ENCODE results near the gene NR3C2. TPM values are rescaled to one million over a fixed set of nuclear protein-coding genes. Genes with fewer than 3 reads are reported as not detected.
A peak's percentile ranks its signal among the peaks of the same experiment; 100 is the strongest.
"Not testable (repeated sequence)": the region's sequence is repeated elsewhere in the genome, so short reads cannot be mapped to it uniquely, and the experiment has no call there.

NR3C2 gene
- total and polyA plus RNA-seq, 4 donors = 2.0 to 11.5 (median 3.2) TPM

- no peak for TF ChIP-seq JUND (IDR thresholded peaks at IDR 0.05)
- Histone ChIP-seq H3K27me3 (ENCODE audit: control insufficient read depth in 4 of 4, insufficient read depth in 4 of 4, low read length in 3 of 4) (no peaks in the 10 kb centered on the region), H3K9ac (ENCODE audit: low read depth in 1 of 2, low read length in 2 of 2) (no peak overlapping the region), H3K4me1 (ENCODE audit: control insufficient read depth in 4 of 4, insufficient read depth in 4 of 4, low read length in 3 of 4) (no peaks in the 10 kb centered on the region), H3K4me3 (ENCODE audit: low read depth in 1 of 3, low read length in 3 of 3) (no peak overlapping the region), H3K36me3 (ENCODE audit: control insufficient read depth in 4 of 4, insufficient read depth in 3 of 4, low read depth in 1 of 4, low read length in 3 of 4) (peaks cover 0 to 2% (median under 1%) of the 10 kb centered on the region in 4 donors), H3K9me3 (ENCODE audit: control insufficient read depth in 4 of 4, low read length in 3 of 4) (no peaks in the 10 kb centered on the region), H3K27ac (ENCODE audit: low read depth in 1 of 2, low read length in 2 of 2) (no peak overlapping the region)
- 93% methylated on average over 6 of the region's 6 CpGs for WGBS
- no peak for DNase-seq (ENCODE audit: low spot score)
Measured at GRCh38 chr4:148089624-148090023, 352.6 kb downstream of the NR3C2 start.

GRCh38 chr4:148083073-148083472 lies 359.1 kb downstream of the NR3C2 start:
- DNase-seq (ENCODE audit: low spot score) = peak; percentile 14
- WGBS = 97% methylated on average over 4 of the region's 4 CpGs
- not testable (repeated sequence) for H3K27me3 ChIP-seq (ENCODE audit: control insufficient read depth in 4 of 4, insufficient read depth in 4 of 4, low read length in 3 of 4)

GRCh38 chr4:148081745-148082144 lies 360.5 kb downstream of the NR3C2 start:
- 96% methylated on average over 3 of the region's 3 CpGs for WGBS
- Histone ChIP-seq H3K27ac (ENCODE audit: low read depth in 1 of 2, low read length in 2 of 2) (no peak overlapping the region), H3K4me3 (ENCODE audit: low read depth in 1 of 3, low read length in 3 of 3) (no peak overlapping the region), H3K27me3 (ENCODE audit: control insufficient read depth in 4 of 4, insufficient read depth in 4 of 4, low read length in 3 of 4) (no peaks in the 10 kb centered on the region), H3K9me3 (ENCODE audit: control insufficient read depth in 4 of 4, low read length in 3 of 4) (peaks cover 0 to 2% (median 0%) of the 10 kb centered on the region in 4 donors), H3K36me3 (ENCODE audit: control insufficient read depth in 4 of 4, insufficient read depth in 3 of 4, low read depth in 1 of 4, low read length in 3 of 4) (peaks cover 3 to 27% (median 14%) of the 10 kb centered on the region in 4 donors), H3K9ac (ENCODE audit: low read depth in 1 of 2, low read length in 2 of 2) (no peak overlapping the region), H3K4me1 (ENCODE audit: control insufficient read depth in 4 of 4, insufficient read depth in 4 of 4, low read length in 3 of 4) (no peaks in the 10 kb centered on the region)
- TF ChIP-seq YY1 (IDR thresholded peaks at IDR 0.05) = no peak
- TF ChIP-seq HNF4A (conservative IDR thresholded peaks at IDR 0.05) = no peak
- TF ChIP-seq RAD21 (IDR thresholded peaks at IDR 0.05) = no peak
- TF ChIP-seq FOXA1 (IDR thresholded peaks at IDR 0.05) = no peak
- TF ChIP-seq SP1 (IDR thresholded peaks at IDR 0.05) = no peak
- no peak for TF ChIP-seq REST (IDR thresholded peaks at IDR 0.05)
- no peak for TF ChIP-seq NR2F2 (IDR thresholded peaks at IDR 0.05)
- no peak for TF ChIP-seq FOXA2 (IDR thresholded peaks at IDR 0.05)
- no peak for TF ChIP-seq ATF3 (IDR thresholded peaks at IDR 0.05)
- no peak for TF ChIP-seq CTCF (IDR thresholded peaks at IDR 0.05; ENCODE audit: low read depth, low read length, missing input control)
- no peak for TF ChIP-seq GABPA (IDR thresholded peaks at IDR 0.05 in 1 of 2, conservative IDR thresholded peaks at IDR 0.05 in 1 of 2)
- peak; percentile 28 for DNase-seq (ENCODE audit: low spot score)

More at GRCh38 chr4:148083073-148083472, 359.1 kb downstream of the NR3C2 start:
- H3K27ac ChIP-seq (ENCODE audit: low read depth in 1 of 2, low read length in 2 of 2); H3K9ac ChIP-seq (ENCODE audit: low read depth in 1 of 2, low read length in 2 of 2); H3K9me3 ChIP-seq (ENCODE audit: control insufficient read depth in 4 of 4, low read length in 3 of 4); H3K4me3 ChIP-seq (ENCODE audit: low read depth in 1 of 3, low read length in 3 of 3); H3K4me1 ChIP-seq (ENCODE audit: control insufficient read depth in 4 of 4, insufficient read depth in 4 of 4, low read length in 3 of 4): not testable (repeated sequence)
- H3K36me3 ChIP-seq (ENCODE audit: control insufficient read depth in 4 of 4, insufficient read depth in 3 of 4, low read depth in 1 of 4, low read length in 3 of 4) = peaks cover 3 to 20% (median 12%) of the 10 kb centered on the region in 4 donors
